Islet precursor cell (in vitro differentiated cells): ENCODE data around the gene PIGL.
A peak's percentile ranks its signal among the peaks of the same experiment; 100 is the strongest.

Experiments
- DNase-seq: peaks from one replicate; pipeline ENCODE4 v3.0.0-alpha.2; 2018

Gene PIGL

GRCh38 chr17:16313139-16314090, 96.4 kb downstream of the PIGL start:
- DNase-seq, result no peak

GRCh38 chr17:16314189-16314588, 97.2 kb downstream of the PIGL start:
- DNase-seq, result no peak

- no peak for DNase-seq
Observed at GRCh38 chr17:16314859-16315258, 97.8 kb downstream of the PIGL start.

GRCh38 chr17:16319969-16320368, 103.0 kb downstream of the PIGL start:
- no peak for DNase-seq

GRCh38 chr17:16322636-16323035, 105.6 kb downstream of the PIGL start:
- no peak for DNase-seq

GRCh38 chr17:16325964-16326363, 109.0 kb downstream of the PIGL start:
- no peak for DNase-seq

GRCh38 chr17:16327018-16327417, 110.0 kb downstream of the PIGL start:
- no peak for DNase-seq

GRCh38 chr17:16328997-16329396, 112.0 kb downstream of the PIGL start:
- no peak for DNase-seq

GRCh38 chr17:16329519-16330271, 112.7 kb downstream of the PIGL start:
- DNase-seq, result no peak

GRCh38 chr17:16338391-16338790, 121.4 kb downstream of the PIGL start:
- DNase-seq, result no peak

- no peak for DNase-seq
Observed at GRCh38 chr17:16339402-16339801, 122.4 kb downstream of the PIGL start.

- DNase-seq, result no peak
Observed at GRCh38 chr17:16339959-16340358, 122.9 kb downstream of the PIGL start.

GRCh38 chr17:16342979-16343378, 126.0 kb downstream of the PIGL start:
- no peak for DNase-seq

- no peak for DNase-seq
Observed at GRCh38 chr17:16343569-16343968, 126.6 kb downstream of the PIGL start.

- DNase-seq, result no peak
Observed at GRCh38 chr17:16345565-16345964, 128.6 kb downstream of the PIGL start.

- no peak for DNase-seq
Observed at GRCh38 chr17:16346721-16347271, 129.8 kb downstream of the PIGL start.

- DNase-seq, result no peak
Observed at GRCh38 chr17:16348586-16348985, 131.6 kb downstream of the PIGL start.

- DNase-seq, result no peak
Observed at GRCh38 chr17:16349431-16349830, 132.4 kb downstream of the PIGL start.

GRCh38 chr17:16351831-16352230, 134.8 kb downstream of the PIGL start:
- DNase-seq, result no peak

GRCh38 chr17:16352303-16352666, 135.3 kb downstream of the PIGL start:
- DNase-seq, result peak; percentile 83

GRCh38 chr17:16352667-16353316, 135.8 kb downstream of the PIGL start:
- DNase-seq, result peak; percentile 76

- DNase-seq, result peak; percentile 91
Observed at GRCh38 chr17:16353317-16354174, 136.5 kb downstream of the PIGL start, which contains the start of gene CENPV. CENPV (minus strand) TSS chr17:16353469; CDS start chr17:16353436, 33 bp downstream.
